Epithelial cell of proximal tubule (primary cell): ENCODE measurements around the gene CCDC57. TPM values are rescaled to one million over a fixed set of nuclear protein-coding genes. Genes with fewer than 3 reads are reported as not detected.

Source experiments
- DNase-seq: peaks from one replicate; pipeline ENCODE4 v3.0.0-alpha.2; 2011; ENCODE audit warnings: low read depth
- H3K4me3 ChIP-seq: 2 replicates; pipeline ENCODE4 v1.5.1; 2011; ENCODE audit warnings: low read depth, mild to moderate bottlenecking, low read length
- total RNA-seq: library from RNA; depleted of rRNA; stranded (reverse); fragments of >200 nt; gene quantifications from 2 replicates; pipeline ENCODE4 v1.2.3, GENCODE V29; 2015
- TF ChIP-seq, protein P1 (sequence below): conservative IDR thresholded peaks from 2 replicates; pipeline ENCODE4 v1.5.1; 2012; ENCODE audit warnings: low read depth, mild to moderate bottlenecking, low read length

CCDC57 gene
- total RNA-seq, 1 donor from 2014 or later: 10.8 TPM

DNA sequence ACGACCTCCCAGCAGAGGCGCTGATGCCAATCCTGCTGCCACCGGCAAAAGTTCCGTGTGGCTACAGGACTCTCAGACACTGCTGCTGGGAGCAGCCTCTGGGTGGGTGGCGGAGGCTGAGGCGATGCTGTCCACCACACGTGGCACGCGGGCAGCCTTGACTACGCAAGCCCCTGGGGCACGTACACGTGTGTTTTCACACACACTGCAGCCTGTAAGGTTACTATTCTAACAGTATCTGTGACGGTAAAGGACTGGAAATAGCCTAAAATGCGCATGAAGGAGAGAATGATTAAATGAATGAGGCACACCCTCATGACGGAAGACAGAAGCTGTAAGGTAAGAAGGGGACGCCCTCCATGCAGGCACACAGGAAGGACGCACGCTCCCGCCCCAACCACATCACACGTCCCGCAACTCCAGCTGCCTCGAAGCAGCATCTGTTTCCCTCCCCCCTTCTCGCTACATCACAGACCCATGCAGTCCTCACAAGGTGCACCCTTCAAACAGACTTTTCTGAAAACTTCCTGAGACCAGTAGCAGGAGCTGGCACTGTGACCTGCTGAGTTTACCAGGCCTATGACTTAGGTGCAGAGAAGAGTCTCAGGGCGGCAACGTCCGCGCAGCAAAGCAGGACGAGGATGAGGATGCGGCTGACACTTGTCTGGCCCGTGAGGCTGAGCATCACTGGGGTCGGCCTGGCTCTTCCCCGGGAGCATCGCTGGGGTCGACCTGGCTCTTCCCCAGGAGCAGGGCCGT lies 85.9 kb downstream of the CCDC57 start:
- TF ChIP-seq, protein P1, sequence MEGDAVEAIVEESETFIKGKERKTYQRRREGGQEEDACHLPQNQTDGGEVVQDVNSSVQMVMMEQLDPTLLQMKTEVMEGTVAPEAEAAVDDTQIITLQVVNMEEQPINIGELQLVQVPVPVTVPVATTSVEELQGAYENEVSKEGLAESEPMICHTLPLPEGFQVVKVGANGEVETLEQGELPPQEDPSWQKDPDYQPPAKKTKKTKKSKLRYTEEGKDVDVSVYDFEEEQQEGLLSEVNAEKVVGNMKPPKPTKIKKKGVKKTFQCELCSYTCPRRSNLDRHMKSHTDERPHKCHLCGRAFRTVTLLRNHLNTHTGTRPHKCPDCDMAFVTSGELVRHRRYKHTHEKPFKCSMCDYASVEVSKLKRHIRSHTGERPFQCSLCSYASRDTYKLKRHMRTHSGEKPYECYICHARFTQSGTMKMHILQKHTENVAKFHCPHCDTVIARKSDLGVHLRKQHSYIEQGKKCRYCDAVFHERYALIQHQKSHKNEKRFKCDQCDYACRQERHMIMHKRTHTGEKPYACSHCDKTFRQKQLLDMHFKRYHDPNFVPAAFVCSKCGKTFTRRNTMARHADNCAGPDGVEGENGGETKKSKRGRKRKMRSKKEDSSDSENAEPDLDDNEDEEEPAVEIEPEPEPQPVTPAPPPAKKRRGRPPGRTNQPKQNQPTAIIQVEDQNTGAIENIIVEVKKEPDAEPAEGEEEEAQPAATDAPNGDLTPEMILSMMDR: no peak
- DNase-seq: no peak
- no peak overlapping the region for H3K4me3 ChIP-seq

DNA sequence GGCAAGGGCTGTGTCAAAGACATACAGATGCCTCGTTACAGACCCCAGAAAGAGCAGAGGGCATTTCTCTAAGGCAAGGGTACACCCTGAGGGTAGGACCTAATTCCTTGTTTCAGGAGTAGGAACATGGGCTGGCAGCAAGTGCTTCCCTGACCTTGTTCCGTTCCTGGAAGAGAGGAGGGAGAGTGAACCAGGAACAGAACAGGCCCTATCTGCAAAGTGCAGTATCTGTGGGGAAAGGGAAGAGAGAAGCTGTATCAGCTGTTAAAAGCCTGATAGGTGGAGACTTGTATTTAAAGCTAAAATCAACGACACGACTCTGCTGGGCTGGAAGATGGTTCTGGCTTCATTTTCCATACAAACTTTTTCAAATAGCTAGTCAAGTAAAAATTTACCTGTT lies 88.5 kb downstream of the CCDC57 start:
- no peak for DNase-seq
- TF ChIP-seq, protein P1: no peak
- H3K4me3 ChIP-seq: no peak overlapping the region

DNA sequence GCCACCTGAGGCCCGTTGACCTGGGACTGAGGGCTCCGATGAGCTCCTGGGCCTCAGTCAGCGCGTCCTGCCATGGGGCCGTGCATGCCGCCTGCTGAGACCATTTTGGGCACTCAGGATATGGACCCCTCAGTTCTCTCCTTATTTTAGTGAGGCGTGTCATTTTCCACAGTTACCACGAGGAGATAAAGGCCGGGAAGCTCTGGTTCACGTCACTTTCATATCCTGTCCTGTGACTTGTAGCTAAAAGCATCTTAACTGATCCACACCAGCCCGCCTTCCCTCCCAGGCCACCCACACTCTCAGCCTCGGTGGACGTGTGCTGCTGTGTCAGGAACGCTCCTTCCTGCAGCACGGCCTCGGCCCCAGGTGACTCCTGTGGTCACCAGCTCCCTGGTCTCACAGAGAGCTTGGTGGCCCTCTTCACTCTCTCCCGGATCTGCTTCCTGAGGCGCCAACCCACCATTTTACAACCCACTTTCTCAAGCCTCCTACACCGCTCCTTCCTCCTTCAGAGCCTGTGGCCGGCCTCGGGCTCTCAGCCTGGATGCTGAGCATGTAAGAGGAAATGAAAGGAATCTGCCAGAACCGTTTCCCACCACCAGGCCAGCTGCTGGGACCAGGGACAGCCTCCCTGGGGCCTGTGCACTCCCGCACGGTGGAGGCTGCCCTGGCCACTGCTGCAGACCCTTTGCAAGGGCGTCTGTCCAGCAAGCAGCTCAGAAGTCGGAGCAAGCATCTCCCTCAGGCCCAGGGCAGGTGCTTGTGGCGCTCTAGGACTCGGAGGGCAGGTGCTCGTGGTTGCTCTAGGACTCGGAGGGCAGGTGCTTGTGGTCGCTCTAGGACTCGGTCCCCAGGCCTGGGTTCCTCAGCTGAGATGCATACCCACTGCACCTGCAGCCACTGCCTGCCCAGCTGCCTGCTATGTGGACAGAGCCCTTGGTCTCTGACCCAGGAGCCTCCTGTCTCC lies 90.7 kb downstream of the CCDC57 start:
- TF ChIP-seq, protein P1: no peak
- DNase-seq: no peak
- H3K4me3 ChIP-seq: no peak overlapping the region

DNA sequence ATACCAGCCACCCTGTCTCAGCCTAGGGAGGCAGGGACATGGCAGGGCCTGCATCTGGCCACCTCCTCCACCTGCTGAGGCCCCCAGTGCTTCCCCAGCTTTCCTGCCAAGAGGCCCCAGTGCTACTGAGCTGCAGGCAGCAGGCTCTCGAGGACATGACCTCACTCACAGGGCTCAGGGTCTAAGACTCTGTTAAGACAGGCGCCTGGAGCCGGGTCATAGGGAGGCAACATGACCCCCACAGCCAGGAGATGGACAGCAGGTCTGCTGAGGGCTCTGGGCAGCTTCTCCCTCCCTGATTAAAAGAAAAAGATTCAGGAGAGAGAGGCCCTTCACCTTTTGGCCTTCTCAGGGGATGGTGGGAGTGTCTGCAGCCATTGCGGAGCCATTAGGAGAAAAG lies 91.4 kb downstream of the CCDC57 start:
- TF ChIP-seq, protein P1: no peak
- DNase-seq: no peak
- H3K4me3 ChIP-seq: no peak overlapping the region

DNA sequence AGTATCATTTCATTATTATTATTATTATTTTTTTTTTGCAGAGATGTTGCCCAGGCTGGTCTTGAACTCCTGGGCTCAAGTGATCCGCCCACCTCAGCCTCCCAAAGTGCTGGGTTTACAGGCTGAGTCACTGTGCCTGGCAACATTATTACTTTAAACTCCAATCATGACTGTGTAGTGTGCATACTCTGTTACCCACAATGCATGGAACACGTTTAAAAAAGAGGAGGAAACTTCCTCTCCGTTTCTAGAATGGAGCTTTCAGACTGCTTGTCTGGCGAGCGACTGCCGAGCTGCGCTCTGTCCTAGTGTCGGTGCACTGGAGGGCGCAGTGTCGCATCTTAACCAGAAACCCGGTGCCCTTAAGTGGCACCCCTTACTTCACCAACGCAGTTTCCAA lies 92.5 kb downstream of the CCDC57 start:
- TF ChIP-seq, protein P1: no peak
- no peak for DNase-seq

DNA sequence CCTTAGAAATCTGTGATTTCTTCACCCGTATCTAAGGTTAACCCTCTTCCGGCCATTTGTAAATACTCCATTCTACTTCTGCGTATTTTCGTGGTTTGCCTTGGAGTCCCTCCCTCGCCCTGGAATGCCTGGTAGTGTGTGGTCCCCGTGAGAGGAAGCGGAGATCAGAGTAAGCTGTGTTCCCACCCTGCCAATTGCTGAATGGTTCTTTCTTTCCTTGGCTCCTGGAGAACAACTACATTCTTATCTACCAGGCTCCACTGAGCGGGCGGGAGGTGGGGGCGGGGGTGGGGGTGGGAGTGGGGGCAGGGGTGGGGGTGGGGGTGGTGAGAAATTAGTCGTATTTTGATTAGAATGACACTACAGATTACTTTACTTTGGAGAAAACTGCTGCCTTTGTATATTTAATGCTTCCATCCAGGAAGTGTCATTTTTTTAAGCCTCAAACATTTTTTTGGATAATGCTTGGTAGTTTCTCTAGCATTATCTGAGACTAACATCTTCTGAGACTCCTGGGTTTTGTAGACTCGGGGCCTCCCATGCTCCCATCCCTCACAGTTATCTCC lies 93.7 kb downstream of the CCDC57 start:
- TF ChIP-seq, protein P1: no peak
- H3K4me3 ChIP-seq: no peak overlapping the region
- no peak for DNase-seq

More for the DNA sequence above, 92.5 kb downstream of the CCDC57 start:
- H3K4me3 ChIP-seq: no peak overlapping the region
